ENCODE data around the gene OR1G1.
"Not testable (repeated sequence)": the region's sequence is repeated elsewhere in the genome, so short reads cannot be mapped to it uniquely, and the experiment has no call there.

OR1G1 gene

GRCh38 chr17:3127451-3127850, at the start of gene OR1G1:
OR1G1 (minus strand) TSS chr17:3127551; CDS start chr17:3127551, 0 bp downstream.
- DNase-seq: no peak

GRCh38 chr17:3167574-3167973, 40.2 kb upstream of the OR1G1 start:
- no peak for DNase-seq

GRCh38 chr17:3157218-3157617, 29.9 kb upstream of the OR1G1 start:
- no peak for DNase-seq

- not testable (repeated sequence) for DNase-seq
Observed at GRCh38 chr17:3137494-3137893, 10.1 kb upstream of the OR1G1 start.

- no peak for DNase-seq
Observed at GRCh38 chr17:3104322-3104721, 23.0 kb downstream of the OR1G1 start, which contains the start of gene OR1D2. OR1D2 (minus strand) TSS chr17:3104422; CDS start chr17:3092996, 11,426 bp downstream.

Data from eye (tissue), 1 donor.